OCI-LY1 (cell line): ENCODE data around the gene MYBPC1.

Experiments
- EZH2 ChIP-seq: fragments of 200-600 bp; sonication (generic), shearing (Covaris generic); IDR thresholded peaks from 2 replicates; pipeline ENCODE4 v1.8.0; 2017; ENCODE audit warnings: borderline replicate concordance, mixed run types, mild to moderate bottlenecking, antibody characterized with exemption, low read length, moderate library complexity, mixed read lengths
- TF ChIP-seq, protein P1 (sequence below): fragments of 200-600 bp; sonication (generic), shearing (Covaris generic); IDR thresholded peaks from 2 replicates; pipeline ENCODE4 v1.5.1; 2017; ENCODE audit warnings: mild to moderate bottlenecking, antibody characterized with exemption, low read length, moderate library complexity, mixed read lengths

DNA sequence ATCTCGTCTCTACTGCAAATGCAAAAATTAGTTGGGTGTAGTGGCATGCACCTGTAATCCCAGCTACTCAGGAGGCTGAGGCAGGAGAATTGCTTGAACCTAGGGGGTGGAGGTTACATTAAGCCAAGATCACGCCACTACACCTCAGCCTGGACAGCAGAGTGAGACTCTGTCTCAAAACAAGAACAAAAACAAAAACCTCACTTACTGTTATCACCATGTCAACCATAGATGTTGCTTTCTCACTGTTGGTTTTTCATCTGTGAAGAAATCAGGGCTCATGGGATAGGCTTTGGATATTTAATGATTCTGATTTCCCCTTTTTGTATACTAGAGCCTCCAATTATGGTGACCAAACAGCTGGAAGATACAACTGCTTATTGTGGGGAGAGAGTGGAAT lies 52.9 kb downstream of the MYBPC1 start:
- TF ChIP-seq EZH2, result no peak
- TF ChIP-seq, protein P1, sequence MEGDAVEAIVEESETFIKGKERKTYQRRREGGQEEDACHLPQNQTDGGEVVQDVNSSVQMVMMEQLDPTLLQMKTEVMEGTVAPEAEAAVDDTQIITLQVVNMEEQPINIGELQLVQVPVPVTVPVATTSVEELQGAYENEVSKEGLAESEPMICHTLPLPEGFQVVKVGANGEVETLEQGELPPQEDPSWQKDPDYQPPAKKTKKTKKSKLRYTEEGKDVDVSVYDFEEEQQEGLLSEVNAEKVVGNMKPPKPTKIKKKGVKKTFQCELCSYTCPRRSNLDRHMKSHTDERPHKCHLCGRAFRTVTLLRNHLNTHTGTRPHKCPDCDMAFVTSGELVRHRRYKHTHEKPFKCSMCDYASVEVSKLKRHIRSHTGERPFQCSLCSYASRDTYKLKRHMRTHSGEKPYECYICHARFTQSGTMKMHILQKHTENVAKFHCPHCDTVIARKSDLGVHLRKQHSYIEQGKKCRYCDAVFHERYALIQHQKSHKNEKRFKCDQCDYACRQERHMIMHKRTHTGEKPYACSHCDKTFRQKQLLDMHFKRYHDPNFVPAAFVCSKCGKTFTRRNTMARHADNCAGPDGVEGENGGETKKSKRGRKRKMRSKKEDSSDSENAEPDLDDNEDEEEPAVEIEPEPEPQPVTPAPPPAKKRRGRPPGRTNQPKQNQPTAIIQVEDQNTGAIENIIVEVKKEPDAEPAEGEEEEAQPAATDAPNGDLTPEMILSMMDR, result no peak
